NCI-H2029 treated with DMSO at 0.1 percent for 48 hours (cell line): ENCODE data around the gene OVCH1.
"Not testable (repeated sequence)": the region's sequence is repeated elsewhere in the genome, so short reads cannot be mapped to it uniquely, and the experiment has no call there.

Experiments used
- DNase-seq: peaks from one replicate; lab custom pipeline; 2025; lab: John Stamatoyannopoulos, UW

Gene OVCH1

GRCh38 chr12:29492891-29493290 is 4.6 kb downstream of the OVCH1 start:
- no peak for DNase-seq

- DNase-seq, result no peak
Observed at GRCh38 chr12:29486972-29487371, 10.5 kb downstream of the OVCH1 start.

GRCh38 chr12:29463198-29463597 is 34.3 kb downstream of the OVCH1 start:
- no peak for DNase-seq

GRCh38 chr12:29460082-29460481 is 37.4 kb downstream of the OVCH1 start:
- no peak for DNase-seq

- no peak for DNase-seq
Observed at GRCh38 chr12:29455087-29455486, 42.4 kb downstream of the OVCH1 start.

GRCh38 chr12:29451888-29452287 is 45.6 kb downstream of the OVCH1 start:
- DNase-seq, result no peak

- DNase-seq, result no peak
Observed at GRCh38 chr12:29448157-29448556, 49.3 kb downstream of the OVCH1 start.

- DNase-seq, result no peak
Observed at GRCh38 chr12:29447285-29447975, 50.1 kb downstream of the OVCH1 start.

GRCh38 chr12:29439506-29439905 is 58.0 kb downstream of the OVCH1 start:
- no peak for DNase-seq

- no peak for DNase-seq
Observed at GRCh38 chr12:29438752-29439408, 58.6 kb downstream of the OVCH1 start.

- DNase-seq, result no peak
Observed at GRCh38 chr12:29437575-29437974, 59.9 kb downstream of the OVCH1 start.

GRCh38 chr12:29436815-29437214 is 60.7 kb downstream of the OVCH1 start:
- not testable (repeated sequence) for DNase-seq

- DNase-seq, result no peak
Observed at GRCh38 chr12:29431513-29431912, 66.0 kb downstream of the OVCH1 start.

GRCh38 chr12:29430716-29431044 is 66.8 kb downstream of the OVCH1 start:
- DNase-seq, result no peak

GRCh38 chr12:29429999-29430715 is 67.3 kb downstream of the OVCH1 start:
- no peak for DNase-seq

GRCh38 chr12:29428633-29429032 is 68.9 kb downstream of the OVCH1 start:
- DNase-seq, result no peak

- DNase-seq, result no peak
Observed at GRCh38 chr12:29427964-29428363, 69.5 kb downstream of the OVCH1 start.

GRCh38 chr12:29426498-29426897 is 71.0 kb downstream of the OVCH1 start:
- DNase-seq, result no peak

- DNase-seq, result no peak
Observed at GRCh38 chr12:29425722-29426121, 71.8 kb downstream of the OVCH1 start.

GRCh38 chr12:29416748-29417147 is 80.7 kb downstream of the OVCH1 start:
- DNase-seq, result no peak

- no peak for DNase-seq
Observed at GRCh38 chr12:29415111-29415510, 82.4 kb downstream of the OVCH1 start.

GRCh38 chr12:29414368-29414767 is 83.1 kb downstream of the OVCH1 start:
- no peak for DNase-seq

- no peak for DNase-seq
Observed at GRCh38 chr12:29405561-29405960, 91.9 kb downstream of the OVCH1 start.
